Measurements from ENCODE around the gene EFCAB11. TPM values are rescaled to one million over a fixed set of nuclear protein-coding genes. Genes with fewer than 3 reads are reported as not detected.
"Not testable (repeated sequence)": the region's sequence is repeated elsewhere in the genome, so short reads cannot be mapped to it uniquely, and the experiment has no call there.

EFCAB11 gene
- total RNA-seq, 3 donors from 2014 or later (not counting 1 experiment from before 2014, with no cell fraction given), result 3.9 to 5.2 (median 4.0) TPM

DNA sequence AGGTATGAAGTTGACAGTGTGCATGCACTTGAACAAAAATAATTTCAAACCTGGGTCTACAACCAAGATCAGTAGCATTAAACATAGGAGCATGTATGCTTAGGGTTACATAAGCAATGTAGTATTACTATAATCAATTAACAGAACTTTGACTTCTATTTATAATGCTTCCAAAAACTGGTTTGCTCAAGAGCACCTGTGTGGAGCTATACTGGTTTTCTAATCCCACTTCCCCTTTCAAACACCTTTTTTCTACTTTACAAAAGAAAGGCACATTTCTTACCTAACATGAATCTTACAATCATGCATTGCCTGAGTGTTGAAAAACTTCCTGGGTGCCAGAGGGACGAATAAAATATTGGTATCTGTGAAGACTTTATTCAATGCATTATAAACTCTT is 72.7 kb downstream of the EFCAB11 start:
- Histone ChIP-seq H3K4me3 (ENCODE audit: low read length) (no peak overlapping the region), H3K9me3 (ENCODE audit: control insufficient read depth, insufficient read depth, low read length) (no peaks in the 10 kb centered on the region), H3K27me3 (ENCODE audit: control insufficient read depth, insufficient read depth, low read length) (no peaks in the 10 kb centered on the region), H3K4me1 (ENCODE audit: control insufficient read depth, insufficient read depth, low read length) (no peaks in the 10 kb centered on the region), H3K36me3 (ENCODE audit: control insufficient read depth, insufficient read depth, low read length) (no peaks in the 10 kb centered on the region), H3K27ac (ENCODE audit: low read length) (no peak overlapping the region)
- no peak overlapping the region for H3K27ac Mint-ChIP-seq
- TF ChIP-seq, protein P1, sequence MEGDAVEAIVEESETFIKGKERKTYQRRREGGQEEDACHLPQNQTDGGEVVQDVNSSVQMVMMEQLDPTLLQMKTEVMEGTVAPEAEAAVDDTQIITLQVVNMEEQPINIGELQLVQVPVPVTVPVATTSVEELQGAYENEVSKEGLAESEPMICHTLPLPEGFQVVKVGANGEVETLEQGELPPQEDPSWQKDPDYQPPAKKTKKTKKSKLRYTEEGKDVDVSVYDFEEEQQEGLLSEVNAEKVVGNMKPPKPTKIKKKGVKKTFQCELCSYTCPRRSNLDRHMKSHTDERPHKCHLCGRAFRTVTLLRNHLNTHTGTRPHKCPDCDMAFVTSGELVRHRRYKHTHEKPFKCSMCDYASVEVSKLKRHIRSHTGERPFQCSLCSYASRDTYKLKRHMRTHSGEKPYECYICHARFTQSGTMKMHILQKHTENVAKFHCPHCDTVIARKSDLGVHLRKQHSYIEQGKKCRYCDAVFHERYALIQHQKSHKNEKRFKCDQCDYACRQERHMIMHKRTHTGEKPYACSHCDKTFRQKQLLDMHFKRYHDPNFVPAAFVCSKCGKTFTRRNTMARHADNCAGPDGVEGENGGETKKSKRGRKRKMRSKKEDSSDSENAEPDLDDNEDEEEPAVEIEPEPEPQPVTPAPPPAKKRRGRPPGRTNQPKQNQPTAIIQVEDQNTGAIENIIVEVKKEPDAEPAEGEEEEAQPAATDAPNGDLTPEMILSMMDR (IDR thresholded peaks at IDR 0.05), result no peak
- H3K27me3 Mint-ChIP-seq (ENCODE audit: low read depth in 2 of 2), result no peaks in the 10 kb centered on the region
- intact Hi-C loops (cut with micrococcal nuclease), result no loop called here
- H3K4me3 Mint-ChIP-seq, result no peak overlapping the region
- WGBS (ENCODE audit: insufficient coverage), result 80% methylated on average over 1 of the region's 1 CpG
- no peaks in the 10 kb centered on the region for H3K36me3 Mint-ChIP-seq
- ATAC-seq (no peak), DNase-seq (no peak)
- no peaks in the 10 kb centered on the region for H3K4me1 Mint-ChIP-seq
- no peaks in the 10 kb centered on the region for H3K9me3 Mint-ChIP-seq

DNA sequence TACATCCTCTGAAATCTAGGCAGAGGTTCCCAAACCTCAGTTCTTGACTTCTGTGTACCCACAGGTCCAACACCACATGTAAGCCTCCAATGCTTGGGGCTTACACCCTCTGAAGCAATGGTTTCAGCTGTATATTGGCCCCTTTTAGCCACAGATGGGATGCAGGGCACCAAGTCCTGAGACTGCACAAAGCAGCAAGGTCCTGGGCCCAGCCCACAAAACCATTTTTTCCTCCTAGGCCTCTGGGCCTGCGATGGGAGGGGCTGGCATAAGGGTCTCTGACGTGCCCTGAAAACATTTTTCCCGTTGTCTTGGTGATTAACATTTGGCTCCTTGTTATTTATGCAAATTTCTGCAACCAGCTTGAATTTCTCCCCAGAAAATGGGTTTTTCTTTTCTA is 80.4 kb downstream of the EFCAB11 start:
- H3K9me3 ChIP-seq (ENCODE audit: control insufficient read depth, insufficient read depth, low read length); H3K27ac Mint-ChIP-seq; intact Hi-C loops (cut with micrococcal nuclease); H3K36me3 Mint-ChIP-seq; DNase-seq; H3K4me3 ChIP-seq (ENCODE audit: low read length); ATAC-seq; H3K4me3 Mint-ChIP-seq; H3K27me3 ChIP-seq (ENCODE audit: control insufficient read depth, insufficient read depth, low read length); H3K27ac ChIP-seq (ENCODE audit: low read length); H3K9me3 Mint-ChIP-seq; H3K4me1 ChIP-seq (ENCODE audit: control insufficient read depth, insufficient read depth, low read length); H3K27me3 Mint-ChIP-seq (ENCODE audit: low read depth in 2 of 2); H3K36me3 ChIP-seq (ENCODE audit: control insufficient read depth, insufficient read depth, low read length); H3K4me1 Mint-ChIP-seq: not testable (repeated sequence)
- WGBS (ENCODE audit: insufficient coverage), result 80% methylated on average over 3 of the region's 3 CpGs

DNA sequence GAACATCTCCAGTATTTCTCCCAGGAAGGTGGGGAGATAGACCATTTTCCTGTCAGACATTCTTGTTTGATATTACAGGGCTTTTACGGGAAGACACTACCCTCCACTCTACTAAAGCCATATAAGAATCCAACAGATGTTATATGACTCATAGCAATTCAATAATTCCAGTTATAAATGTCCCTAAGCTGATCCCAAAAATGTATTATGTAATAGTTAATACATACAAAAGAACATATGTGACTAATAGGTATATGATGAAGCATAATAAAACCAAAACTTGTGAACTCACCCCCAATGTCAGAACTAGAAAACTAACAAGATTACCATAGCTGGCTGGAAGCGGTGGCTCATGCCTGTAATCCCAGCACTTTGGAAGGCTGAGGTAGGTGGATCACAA is 84.2 kb downstream of the EFCAB11 start:
- intact Hi-C loops (cut with micrococcal nuclease), result no loop called here
- Mint-ChIP-seq H3K36me3 (peaks cover 7% of the 10 kb centered on the region), H3K27ac (no peak overlapping the region), H3K27me3 (ENCODE audit: low read depth in 2 of 2) (no peaks in the 10 kb centered on the region), H3K4me1 (no peaks in the 10 kb centered on the region), H3K9me3 (no peaks in the 10 kb centered on the region), H3K4me3 (no peak overlapping the region)
- WGBS (ENCODE audit: insufficient coverage), result 100% methylated on average over 1 of the region's 2 CpGs
- Histone ChIP-seq H3K27me3 (ENCODE audit: control insufficient read depth, insufficient read depth, low read length) (no peaks in the 10 kb centered on the region), H3K27ac (ENCODE audit: low read length) (no peak overlapping the region), H3K4me3 (ENCODE audit: low read length) (no peak overlapping the region), H3K36me3 (ENCODE audit: control insufficient read depth, insufficient read depth, low read length) (no peaks in the 10 kb centered on the region), H3K9me3 (ENCODE audit: control insufficient read depth, insufficient read depth, low read length) (no peaks in the 10 kb centered on the region), H3K4me1 (ENCODE audit: control insufficient read depth, insufficient read depth, low read length) (no peaks in the 10 kb centered on the region)
- DNase-seq (no peak), ATAC-seq (no peak)
- TF ChIP-seq, protein P1 (IDR thresholded peaks at IDR 0.05), result no peak

DNA sequence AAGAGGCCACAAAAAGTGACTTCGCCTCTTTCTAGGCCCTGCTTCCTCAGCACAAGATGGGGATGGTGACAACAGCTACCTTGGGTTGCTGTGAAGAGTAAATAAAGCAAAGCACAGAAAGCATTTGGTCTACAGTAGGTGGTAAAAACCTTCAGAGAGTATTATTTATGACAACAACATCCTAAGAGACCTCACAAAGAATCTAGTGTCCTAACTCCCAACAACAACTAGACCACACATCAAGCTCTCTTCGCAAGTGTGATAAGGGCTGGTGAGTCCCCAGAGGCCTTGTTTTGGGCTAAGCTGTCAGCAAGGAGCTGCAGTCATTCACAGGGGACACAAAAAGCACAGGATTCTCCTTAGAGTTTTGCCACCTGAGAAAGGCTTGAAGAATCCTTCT is 84.9 kb downstream of the EFCAB11 start:
- H3K4me1 ChIP-seq (ENCODE audit: control insufficient read depth, insufficient read depth, low read length), result no peaks in the 10 kb centered on the region
- intact Hi-C loops (cut with micrococcal nuclease), result no loop called here
- Mint-ChIP-seq H3K4me3 (no peak overlapping the region), H3K36me3 (peaks cover 7% of the 10 kb centered on the region), H3K27ac (no peak overlapping the region), H3K27me3 (ENCODE audit: low read depth in 2 of 2) (no peaks in the 10 kb centered on the region), H3K9me3 (no peaks in the 10 kb centered on the region), H3K4me1 (no peaks in the 10 kb centered on the region)
- no peaks in the 10 kb centered on the region for H3K27me3 ChIP-seq (ENCODE audit: control insufficient read depth, insufficient read depth, low read length)
- no peak overlapping the region for H3K4me3 ChIP-seq (ENCODE audit: low read length)
- no peaks in the 10 kb centered on the region for H3K9me3 ChIP-seq (ENCODE audit: control insufficient read depth, insufficient read depth, low read length)
- WGBS (ENCODE audit: insufficient coverage), result 91% methylated on average over 2 of the region's 2 CpGs
- no peak overlapping the region for H3K27ac ChIP-seq (ENCODE audit: low read length)
- DNase-seq (no peak), ATAC-seq (no peak)
- TF ChIP-seq, protein P1 (IDR thresholded peaks at IDR 0.05), result no peak
- no peaks in the 10 kb centered on the region for H3K36me3 ChIP-seq (ENCODE audit: control insufficient read depth, insufficient read depth, low read length)

Measured in natural killer cell (primary cell).